HG03108 (cell line): ENCODE data around the gene CDR2L.
"Not testable (repeated sequence)": the region's sequence is repeated elsewhere in the genome, so short reads cannot be mapped to it uniquely, and the experiment has no call there.

ENCODE experiments used
- ATAC-seq: cut with Tn5 transposase; IDR thresholded peaks from one replicate; pipeline ENCODE4 v1.9.1; 2021; ENCODE audit warnings: moderate library complexity; ENCODE audit not compliant: unreplicated experiment

Gene CDR2L

GRCh38 chr17:75009139-75009724 lies 21.8 kb downstream of the CDR2L start:
- no peak for ATAC-seq

- no peak for ATAC-seq
Measured at GRCh38 chr17:75010683-75011400, 23.4 kb downstream of the CDR2L start.

GRCh38 chr17:75011401-75012095 lies 24.1 kb downstream of the CDR2L start:
- no peak for ATAC-seq

DNA sequence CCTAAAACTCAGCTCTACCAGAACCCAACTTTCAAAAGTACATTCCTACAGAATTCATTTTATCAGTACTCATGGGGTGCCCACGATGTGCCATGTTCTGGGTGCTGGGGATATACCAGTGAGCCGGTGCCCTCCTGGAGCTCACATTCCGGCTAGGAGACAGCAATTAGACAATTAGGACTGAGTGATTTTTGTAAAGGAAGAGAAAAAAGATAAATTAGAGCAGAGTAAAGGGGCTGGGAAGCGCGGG lies 24.6 kb downstream of the CDR2L start:
- ATAC-seq: no peak

DNA sequence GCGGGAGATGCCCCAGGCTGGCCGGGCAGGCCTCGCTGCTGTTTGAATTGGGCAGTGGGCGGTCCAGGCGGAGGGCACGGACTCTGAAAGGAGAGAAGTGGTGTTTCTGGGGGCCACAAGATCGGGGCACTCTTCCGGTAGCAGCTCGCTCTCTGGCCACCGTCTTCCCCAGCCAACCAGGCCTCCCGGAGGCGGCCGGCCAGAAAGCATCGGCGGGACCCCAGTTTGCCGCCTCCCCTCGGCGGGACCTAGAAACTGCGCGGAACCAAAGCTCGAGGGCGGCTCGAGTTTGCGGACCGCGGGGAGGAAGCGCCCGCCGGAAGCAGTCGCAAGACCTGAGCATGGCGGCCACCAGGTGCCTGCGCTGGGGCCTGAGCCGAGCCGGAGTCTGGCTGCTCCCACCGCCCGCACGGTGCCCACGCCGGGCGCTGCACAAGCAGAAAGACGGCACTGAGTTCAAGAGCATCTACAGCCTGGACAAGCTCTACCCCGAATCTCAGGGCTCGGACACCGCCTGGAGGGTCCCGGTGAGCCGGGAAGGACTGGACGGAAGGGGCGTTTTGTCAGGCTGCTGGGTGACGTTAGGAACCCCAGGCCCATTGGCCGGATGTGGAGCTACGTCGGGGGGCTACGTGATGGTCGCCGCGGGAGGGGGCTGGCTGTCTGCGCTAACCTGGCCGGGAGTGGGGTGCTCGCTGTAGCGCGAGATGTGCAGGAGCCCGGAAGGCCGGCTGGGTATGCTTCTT lies 25.1 kb downstream of the CDR2L start, which contains the start of gene MRPL58:
Gene MRPL58 (plus strand): TSS at position 325 of the 746 bp plus-strand sequence. CDS start 17 bp downstream, at position 342.
- ATAC-seq: peak; percentile 86

DNA sequence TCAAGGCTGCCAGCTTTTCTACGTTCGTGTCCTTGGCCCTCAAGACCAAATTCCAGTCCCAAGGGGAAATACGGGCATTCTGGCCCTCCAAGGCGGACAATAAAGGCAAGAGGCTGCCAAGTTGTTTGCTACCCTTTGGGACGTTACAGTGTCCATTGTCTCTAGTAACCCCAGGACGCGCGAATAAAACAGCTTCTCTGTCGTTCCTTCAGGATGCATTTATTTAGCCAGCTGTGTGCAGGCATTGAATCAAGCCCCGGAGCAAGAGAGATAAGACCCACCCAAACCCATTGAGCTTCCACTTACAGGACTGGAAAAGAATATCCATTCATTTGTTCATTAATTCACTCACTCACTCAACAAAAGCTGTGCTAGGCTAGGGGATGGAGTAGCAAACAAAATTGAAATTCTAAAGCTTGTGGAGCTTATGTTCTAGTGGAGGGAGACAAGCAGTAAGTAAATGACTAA lies 25.7 kb downstream of the CDR2L start:
- no peak for ATAC-seq

DNA sequence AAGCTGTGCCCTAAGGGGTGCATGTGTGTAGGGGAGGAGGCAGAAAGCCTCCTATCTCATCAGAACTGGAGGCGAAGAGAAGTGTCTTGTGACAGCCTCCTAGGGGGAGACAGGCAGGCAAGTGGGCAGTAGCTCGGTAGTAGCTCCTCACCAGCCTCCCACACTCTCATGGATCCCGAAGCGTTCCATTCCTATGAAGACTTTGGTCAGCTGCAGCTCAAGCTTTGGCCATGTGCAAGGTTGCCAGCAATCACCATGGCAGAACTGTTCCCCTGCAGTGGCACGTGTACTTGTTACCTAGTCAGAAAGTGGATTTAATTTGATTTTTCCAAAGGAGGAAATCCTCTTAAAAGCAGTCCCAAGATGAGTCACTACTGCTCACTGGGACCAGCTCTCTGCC lies 31.7 kb downstream of the CDR2L start:
- ATAC-seq: no peak

DNA sequence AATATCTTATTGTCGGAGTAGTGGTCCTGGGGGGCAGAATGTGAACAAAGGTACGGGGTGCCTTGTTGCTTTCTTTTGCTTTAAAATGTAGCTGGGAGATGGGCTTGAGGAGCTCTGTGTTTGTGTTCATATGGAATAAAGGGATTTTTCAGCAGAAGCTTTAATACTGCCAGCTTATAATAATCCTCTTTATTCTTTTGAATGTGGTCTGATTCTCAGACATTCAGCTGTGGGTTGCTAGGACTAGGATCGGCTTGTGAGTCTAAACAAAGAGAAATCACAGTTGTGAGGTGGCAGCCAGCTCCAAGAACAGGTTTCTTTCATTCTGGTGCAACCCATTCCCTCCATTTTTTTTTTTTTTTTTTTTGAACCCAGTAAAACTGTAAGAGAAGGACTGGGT lies 32.3 kb downstream of the CDR2L start:
- ATAC-seq: no peak

DNA sequence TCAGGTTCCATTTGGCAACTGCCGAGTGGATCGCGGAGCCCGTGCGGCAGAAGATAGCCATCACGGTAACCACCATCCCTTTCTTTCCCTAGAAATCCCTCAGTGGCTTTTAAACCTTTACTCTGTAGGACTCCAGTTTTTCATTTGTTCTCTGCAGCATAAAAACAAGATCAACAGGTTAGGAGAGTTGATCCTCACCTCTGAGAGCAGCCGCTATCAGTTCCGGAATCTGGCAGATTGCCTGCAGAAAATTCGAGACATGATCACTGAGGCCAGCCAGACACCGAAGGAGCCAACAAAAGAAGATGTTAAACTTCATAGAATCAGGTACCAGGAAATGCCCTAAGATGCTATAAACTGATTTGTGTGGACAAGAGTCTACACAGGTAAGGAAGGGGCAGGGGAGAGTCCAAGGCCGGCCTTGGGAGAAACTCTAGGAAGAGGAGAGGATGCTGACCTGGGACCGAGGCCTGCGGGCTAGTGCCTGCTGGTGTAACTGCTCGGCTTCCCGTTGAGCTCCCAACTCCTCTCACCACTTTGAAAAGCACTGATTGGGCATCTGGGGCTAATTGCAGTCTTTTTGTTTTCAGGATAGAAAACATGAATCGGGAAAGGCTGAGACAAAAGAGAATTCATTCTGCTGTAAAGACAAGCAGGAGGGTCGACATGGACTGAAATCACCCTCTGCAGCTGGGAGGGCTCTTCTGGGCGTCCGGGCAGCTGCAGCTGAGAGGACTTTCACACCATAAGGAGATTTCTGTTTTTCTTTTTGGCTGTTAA lies 33.1 kb downstream of the CDR2L start:
- no peak for ATAC-seq

- ATAC-seq: no peak
Measured at GRCh38 chr17:75024686-75025397, 37.4 kb downstream of the CDR2L start.

DNA sequence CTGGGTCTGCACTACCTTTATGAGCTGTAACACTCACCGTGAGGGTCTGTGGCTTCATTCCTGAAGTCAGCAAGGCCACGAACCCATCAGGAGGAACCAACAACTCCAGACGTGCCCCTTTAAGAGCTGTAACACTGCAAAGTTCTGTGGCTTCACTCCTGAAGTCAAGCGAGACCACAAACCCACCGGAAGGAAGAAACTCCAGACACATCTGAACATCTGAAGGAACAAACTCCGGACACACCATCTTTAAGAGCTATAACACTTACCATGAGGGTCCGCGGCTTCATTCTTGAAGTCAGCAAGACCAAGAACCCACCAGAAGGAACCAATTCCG lies 37.9 kb downstream of the CDR2L start:
- not testable (repeated sequence) for ATAC-seq

GRCh38 chr17:75026650-75027049 lies 39.2 kb downstream of the CDR2L start:
- not testable (repeated sequence) for ATAC-seq

- no peak for ATAC-seq
Measured at GRCh38 chr17:75030161-75030560, 42.7 kb downstream of the CDR2L start.

GRCh38 chr17:75031972-75032719 lies 44.7 kb downstream of the CDR2L start:
- ATAC-seq: no peak

DNA sequence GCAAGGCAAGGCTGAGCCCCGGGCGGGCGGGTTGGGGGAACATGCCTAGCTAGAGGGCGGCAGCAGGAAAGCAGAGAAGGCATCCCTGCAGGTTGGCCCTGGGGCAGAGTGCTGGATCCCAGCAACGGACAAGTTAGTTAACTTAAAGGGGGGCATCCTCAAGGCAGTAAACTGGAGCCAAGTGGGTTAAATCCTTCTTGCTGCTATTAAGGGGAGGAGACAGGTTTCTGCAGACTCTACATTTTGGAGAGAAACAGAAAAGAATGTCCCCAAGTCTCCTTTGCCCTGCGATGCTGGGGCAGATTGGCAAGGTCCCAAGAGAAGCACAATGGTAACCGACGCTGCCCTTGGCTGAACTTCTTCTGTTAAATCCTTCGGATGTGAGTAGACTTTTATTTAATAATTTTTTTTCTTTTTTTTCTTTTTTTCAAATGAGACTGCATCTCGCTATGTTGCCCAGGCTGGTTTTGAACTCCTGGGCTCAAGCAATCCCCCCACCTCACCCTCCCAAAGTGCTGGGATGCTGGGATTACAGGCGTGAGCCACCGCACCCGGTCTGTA lies 45.4 kb downstream of the CDR2L start:
- ATAC-seq: no peak

- peak; percentile 45 for ATAC-seq
Measured at GRCh38 chr17:75033346-75034235, 46.2 kb downstream of the CDR2L start.

DNA sequence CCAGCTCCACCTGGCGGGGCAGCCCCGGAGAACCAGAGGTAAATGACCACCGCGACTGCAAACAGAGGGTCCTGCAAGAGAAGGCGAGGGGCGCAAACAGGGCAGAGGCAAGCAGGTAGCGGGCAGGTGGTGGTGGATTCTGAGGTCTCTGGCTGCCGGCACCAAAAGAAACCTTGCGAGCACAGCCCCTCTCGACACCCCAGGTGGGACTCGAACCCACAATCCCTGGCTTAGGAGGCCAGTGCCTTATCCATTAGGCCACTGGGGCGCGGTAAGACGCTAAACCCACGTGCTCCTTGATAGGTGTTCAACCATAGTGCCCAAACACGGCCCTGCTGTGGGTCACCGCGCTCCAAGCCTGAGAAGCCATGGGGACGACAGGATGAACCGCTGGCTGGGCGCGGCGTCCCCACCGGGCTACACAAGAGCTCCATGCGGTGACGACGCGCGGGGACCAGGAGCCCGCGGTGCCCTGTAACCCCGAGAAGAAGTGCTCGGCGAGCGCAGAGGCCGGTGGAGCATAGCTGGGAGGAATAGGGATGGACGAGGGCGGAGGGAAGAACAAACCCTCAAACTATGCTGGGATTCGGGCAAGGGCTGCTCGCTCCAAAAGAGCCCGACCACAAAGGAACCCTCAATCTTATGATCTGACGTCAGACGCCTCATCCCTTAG lies 46.9 kb downstream of the CDR2L start:
- peak; percentile 39 for ATAC-seq
